IPS-15b (cell line): ENCODE results near the gene MAGED4B.
"Not testable (repeated sequence)": the region's sequence is repeated elsewhere in the genome, so short reads cannot be mapped to it uniquely, and the experiment has no call there.

ENCODE experiments used
- H3K27me3 ChIP-seq: one replicate; pipeline ENCODE4 v1.6.1; 2013; ENCODE audit warnings: low read length; ENCODE audit not compliant: control insufficient read depth, insufficient read depth
- H3K36me3 ChIP-seq: one replicate; pipeline ENCODE4 v1.6.1; 2013; ENCODE audit warnings: low read length; ENCODE audit not compliant: control insufficient read depth, insufficient read depth
- H3K4me1 ChIP-seq: one replicate; pipeline ENCODE4 v1.6.1; 2013; ENCODE audit warnings: mild to moderate bottlenecking, low read length; ENCODE audit not compliant: control insufficient read depth, insufficient read depth
- H3K4me3 ChIP-seq: one replicate; pipeline ENCODE4 v1.5.1; 2013; ENCODE audit warnings: low read depth, low read length
- H3K9ac ChIP-seq: one replicate; pipeline ENCODE4 v1.6.1; 2013; ENCODE audit warnings: low read depth, mild to moderate bottlenecking, low read length
- H3K9me3 ChIP-seq: one replicate; pipeline ENCODE4 v1.6.1; 2013; ENCODE audit warnings: mild to moderate bottlenecking, low read length; ENCODE audit not compliant: control insufficient read depth, insufficient read depth

MAGED4B gene, protein sequence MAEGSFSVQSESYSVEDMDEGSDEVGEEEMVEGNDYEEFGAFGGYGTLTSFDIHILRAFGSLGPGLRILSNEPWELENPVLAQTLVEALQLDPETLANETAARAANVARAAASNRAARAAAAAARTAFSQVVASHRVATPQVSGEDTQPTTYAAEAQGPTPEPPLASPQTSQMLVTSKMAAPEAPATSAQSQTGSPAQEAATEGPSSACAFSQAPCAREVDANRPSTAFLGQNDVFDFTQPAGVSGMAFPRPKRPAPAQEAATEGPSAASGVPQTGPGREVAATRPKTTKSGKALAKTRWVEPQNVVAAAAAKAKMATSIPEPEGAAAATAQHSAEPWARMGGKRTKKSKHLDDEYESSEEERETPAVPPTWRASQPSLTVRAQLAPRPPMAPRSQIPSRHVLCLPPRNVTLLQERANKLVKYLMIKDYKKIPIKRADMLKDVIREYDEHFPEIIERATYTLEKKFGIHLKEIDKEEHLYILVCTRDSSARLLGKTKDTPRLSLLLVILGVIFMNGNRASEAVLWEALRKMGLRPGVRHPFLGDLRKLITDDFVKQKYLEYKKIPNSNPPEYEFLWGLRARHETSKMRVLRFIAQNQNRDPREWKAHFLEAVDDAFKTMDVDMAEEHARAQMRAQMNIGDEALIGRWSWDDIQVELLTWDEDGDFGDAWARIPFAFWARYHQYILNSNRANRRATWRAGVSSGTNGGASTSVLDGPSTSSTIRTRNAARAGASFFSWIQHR

DNA sequence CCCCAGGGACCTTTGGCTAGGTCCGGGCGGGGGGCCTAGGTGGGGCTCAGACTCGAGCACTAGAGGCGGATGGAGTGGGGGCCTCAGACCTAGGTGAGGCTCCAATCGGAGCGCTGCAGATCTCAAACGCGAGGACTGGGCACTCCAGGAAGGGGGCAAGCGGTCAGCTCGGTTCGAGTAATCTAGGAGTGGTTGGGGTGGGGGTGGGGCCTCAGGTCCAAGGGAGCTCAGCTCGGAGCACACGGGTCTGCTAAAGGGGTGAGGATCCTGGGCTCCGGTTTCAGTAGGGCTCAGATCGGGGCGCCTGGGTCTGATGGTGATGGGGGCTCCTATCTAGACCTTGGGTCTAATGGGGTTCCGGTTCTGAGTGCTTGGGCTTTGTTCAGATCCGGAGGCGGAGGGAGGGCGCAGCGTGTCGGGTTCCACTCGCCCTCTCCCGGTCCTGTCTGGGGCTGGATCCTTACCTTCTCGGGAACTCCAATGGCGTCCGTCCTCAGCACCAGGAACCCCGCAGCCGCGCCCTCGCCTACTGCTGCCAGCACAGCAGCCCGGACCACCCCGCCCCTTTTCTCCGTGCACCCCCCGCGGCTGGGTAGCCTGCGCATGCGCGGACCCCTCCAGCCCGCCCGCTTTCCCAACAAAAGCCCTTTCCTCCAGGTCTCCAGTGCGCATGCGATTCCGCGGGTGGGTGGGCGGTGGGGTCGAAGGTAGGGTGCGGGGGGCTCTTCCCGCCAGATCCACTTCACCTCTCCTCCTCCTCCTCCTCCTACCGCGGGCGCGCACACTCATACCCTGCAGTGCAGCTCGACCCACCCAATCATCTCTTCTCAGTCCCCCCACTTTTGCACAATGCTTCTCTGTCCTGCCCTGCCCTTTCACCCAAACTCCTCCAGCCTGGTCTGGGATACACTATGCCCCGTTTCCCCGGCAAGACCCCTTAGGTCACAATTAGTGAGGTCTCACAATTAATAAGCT is at the start of gene MAGED4B:
Gene MAGED4B (minus strand): TSS at position 518 of the 975 bp plus-strand sequence. CDS start 1,011 bp downstream, outside the sequence.
- H3K9me3 ChIP-seq, H3K9ac ChIP-seq, H3K4me1 ChIP-seq, H3K4me3 ChIP-seq, H3K36me3 ChIP-seq, H3K27me3 ChIP-seq: not testable (repeated sequence)

DNA sequence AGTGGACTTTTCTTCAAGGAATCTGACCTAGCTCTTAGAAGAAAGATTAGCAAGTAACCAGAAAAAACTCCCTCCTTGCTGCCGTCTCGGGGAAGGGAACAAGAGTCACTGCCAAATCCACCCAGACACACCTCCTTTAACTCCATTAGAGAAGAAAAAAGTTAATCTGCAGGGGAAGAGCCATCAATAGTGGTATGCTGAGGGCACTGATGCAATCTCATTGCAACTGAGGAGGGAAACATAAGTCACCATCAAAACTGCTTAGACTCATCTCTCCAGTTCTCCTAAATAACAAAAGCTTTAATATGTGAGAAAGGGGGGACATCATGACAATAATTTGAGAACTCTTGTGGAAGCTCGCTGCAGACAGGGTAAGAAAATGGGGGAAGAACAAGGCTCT is 49.3 kb upstream of the MAGED4B start:
- H3K9ac ChIP-seq, result no peak overlapping the region
- peaks cover 3% of the 10 kb centered on the region for H3K9me3 ChIP-seq
- no peaks in the 10 kb centered on the region for H3K27me3 ChIP-seq
- no peaks in the 10 kb centered on the region for H3K4me1 ChIP-seq
- H3K36me3 ChIP-seq, result no peaks in the 10 kb centered on the region
- H3K4me3 ChIP-seq, result no peak overlapping the region

DNA sequence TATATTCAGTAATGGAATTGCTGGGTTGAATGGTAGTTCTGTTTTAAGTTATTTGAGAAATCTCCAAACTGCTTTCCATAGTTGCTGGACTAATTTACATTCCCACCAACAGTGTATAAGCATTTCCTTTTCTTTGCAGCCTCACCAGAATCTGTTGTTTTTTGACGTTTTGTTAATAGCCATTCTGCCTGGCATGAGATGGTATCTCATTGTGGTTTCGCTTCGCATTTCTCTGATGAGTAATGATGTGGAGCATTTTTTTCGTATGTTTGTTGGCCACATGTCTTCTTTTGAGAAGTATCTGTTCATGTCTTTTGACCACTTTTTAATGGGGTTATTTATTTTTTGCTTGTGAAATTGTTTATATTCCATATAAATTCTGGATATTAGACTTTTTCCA is 13.6 kb upstream of the MAGED4B start:
- no peaks in the 10 kb centered on the region for H3K9me3 ChIP-seq
- H3K27me3 ChIP-seq, result no peaks in the 10 kb centered on the region
- H3K4me3 ChIP-seq, result no peak overlapping the region
- no peak overlapping the region for H3K9ac ChIP-seq
- no peaks in the 10 kb centered on the region for H3K36me3 ChIP-seq
- H3K4me1 ChIP-seq, result no peaks in the 10 kb centered on the region

DNA sequence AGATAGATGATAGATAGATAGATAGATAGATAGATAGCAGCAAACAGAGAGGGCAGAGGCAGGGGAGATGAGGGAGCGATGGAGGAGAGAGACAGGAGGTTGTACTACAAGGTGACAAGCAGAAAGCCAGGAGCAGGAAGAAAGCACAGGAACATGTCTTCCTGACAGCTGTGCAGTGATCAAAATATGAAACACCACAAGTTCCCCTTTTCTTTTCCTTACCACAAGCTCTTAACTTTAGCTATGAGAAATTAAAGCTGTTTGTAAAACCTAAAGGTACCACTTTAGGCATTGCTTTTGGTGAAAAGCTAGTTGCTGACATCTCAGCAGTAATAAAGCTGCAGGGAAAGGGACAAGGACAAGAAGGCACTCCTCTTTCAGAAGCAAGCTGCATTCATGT is 9.1 kb upstream of the MAGED4B start:
- no peak overlapping the region for H3K4me3 ChIP-seq
- no peaks in the 10 kb centered on the region for H3K9me3 ChIP-seq
- no peaks in the 10 kb centered on the region for H3K4me1 ChIP-seq
- H3K9ac ChIP-seq, result no peak overlapping the region
- H3K36me3 ChIP-seq, result no peaks in the 10 kb centered on the region
- no peaks in the 10 kb centered on the region for H3K27me3 ChIP-seq

DNA sequence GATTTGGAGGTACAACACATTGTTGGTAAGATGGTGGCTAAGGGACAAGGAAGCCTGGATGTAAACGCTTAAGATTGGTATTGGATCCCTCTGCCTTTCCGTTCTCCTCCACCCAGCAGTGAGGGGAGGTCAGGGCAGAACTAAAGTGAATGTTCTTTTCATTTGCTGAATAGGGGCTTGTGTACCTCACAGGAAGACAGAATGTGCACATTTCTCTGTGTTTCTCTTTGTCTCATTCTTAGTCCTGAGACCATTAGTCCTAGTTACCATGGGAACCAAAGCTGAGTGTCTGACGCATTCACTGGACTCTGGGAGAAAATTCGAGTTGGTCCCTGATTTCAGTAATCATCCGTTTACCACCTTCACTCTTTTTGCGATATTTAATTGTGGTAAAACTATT is 26.7 kb downstream of the MAGED4B start:
- not testable (repeated sequence) for H3K4me3 ChIP-seq, H3K36me3 ChIP-seq, H3K4me1 ChIP-seq, H3K9ac ChIP-seq, H3K27me3 ChIP-seq, H3K9me3 ChIP-seq

DNA sequence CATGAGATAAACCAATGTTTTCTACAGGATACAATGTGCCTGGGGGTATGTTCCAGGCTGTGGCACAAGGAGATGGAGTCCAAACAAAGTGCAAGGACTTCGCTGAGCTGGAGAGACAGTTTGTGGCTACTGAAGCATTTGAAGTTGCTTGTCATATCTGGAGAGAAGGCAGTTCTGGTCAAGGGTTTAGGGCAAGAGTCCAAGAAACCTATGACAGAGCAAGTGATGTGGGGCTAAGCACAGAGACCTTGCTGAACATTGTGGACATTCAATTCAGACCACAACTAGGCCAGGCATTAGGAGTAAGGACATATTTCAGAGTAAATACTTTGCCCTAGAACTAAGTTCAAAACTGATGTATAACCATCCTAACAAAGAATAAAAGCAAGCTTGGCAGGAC is 34.8 kb downstream of the MAGED4B start:
- no peak overlapping the region for H3K4me3 ChIP-seq

DNA sequence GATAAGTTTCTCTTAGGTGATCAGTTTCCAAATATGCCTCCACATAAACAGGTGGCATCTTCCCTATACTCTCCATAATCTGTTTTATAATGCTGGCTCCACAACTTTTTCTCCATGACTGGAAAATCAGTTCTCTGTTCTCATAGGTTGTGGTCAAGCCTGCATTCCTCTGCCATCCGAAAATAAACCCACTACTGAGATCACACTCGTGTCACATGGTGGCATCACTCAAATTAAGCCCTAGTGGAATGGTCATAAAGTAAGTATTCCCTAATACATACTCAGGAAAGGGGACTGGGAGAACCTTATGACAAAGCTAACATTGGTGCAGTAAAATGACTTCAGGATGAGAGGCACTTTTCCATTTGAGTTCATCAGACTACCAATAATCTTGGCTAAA is 37.6 kb downstream of the MAGED4B start:
- no peaks in the 10 kb centered on the region for H3K36me3 ChIP-seq
- no peaks in the 10 kb centered on the region for H3K4me1 ChIP-seq
- no peaks in the 10 kb centered on the region for H3K27me3 ChIP-seq
- no peak overlapping the region for H3K4me3 ChIP-seq
- H3K9ac ChIP-seq, result no peak overlapping the region
- no peaks in the 10 kb centered on the region for H3K9me3 ChIP-seq

More for the DNA sequence above, 34.8 kb downstream of the MAGED4B start:
- H3K4me1 ChIP-seq, result no peaks in the 10 kb centered on the region
- H3K9ac ChIP-seq, result no peak overlapping the region
- H3K9me3 ChIP-seq, result no peaks in the 10 kb centered on the region
- H3K27me3 ChIP-seq, result no peaks in the 10 kb centered on the region
- H3K36me3 ChIP-seq, result no peaks in the 10 kb centered on the region

DNA sequence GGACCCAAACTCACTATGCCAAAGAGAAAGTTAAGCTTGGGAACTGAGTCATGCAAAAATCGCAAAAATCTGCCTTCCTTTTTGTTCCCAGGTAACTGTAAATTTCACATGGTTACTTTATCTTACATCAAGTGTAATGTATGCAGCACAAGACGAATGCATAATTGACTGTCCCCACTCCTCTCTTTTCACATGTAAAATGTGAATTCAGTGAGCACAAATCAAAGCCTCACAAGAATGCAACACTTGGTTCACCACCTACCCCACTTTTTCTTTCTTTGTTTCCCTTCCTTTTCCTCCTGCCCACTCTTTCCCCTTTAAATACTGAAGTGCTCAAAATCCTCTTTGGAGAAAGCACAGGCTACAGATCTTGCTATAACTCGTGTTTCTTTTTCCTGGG is 53.2 kb downstream of the MAGED4B start:
- Histone ChIP-seq H3K9ac (no peak overlapping the region), H3K4me3 (no peak overlapping the region), H3K9me3 (no peaks in the 10 kb centered on the region), H3K27me3 (no peaks in the 10 kb centered on the region), H3K4me1 (peaks cover 7% of the 10 kb centered on the region), H3K36me3 (no peaks in the 10 kb centered on the region)
